H9 (cell line): Measurements from ENCODE around the gene WDR6. TPM values are rescaled to one million over a fixed set of nuclear protein-coding genes. Genes with fewer than 3 reads are reported as not detected.

Experiments
- DNase-seq: peaks from one replicate; pipeline ENCODE4 v3.0.0-alpha.2; 2017
- H2AFZ ChIP-seq: one replicate; pipeline ENCODE4 v1.6.1; 2013; ENCODE audit warnings: mild to moderate bottlenecking, low read length, control low read depth, moderate library complexity
- H2AK5ac ChIP-seq: 2 replicates; pipeline ENCODE4 v1.6.1; 2013; ENCODE audit warnings: low read length, control low read depth, mixed read lengths; ENCODE audit not compliant: insufficient read length
- H2BK120ac ChIP-seq: one replicate; pipeline ENCODE4 v1.6.1; 2013; ENCODE audit warnings: low read depth, mild to moderate bottlenecking, low read length, control low read depth, inconsistent platforms; ENCODE audit not compliant: poor library complexity, severe bottlenecking
- H2BK12ac ChIP-seq: 2 replicates; pipeline ENCODE4 v1.6.1; 2013; ENCODE audit warnings: low read length, control low read depth, mixed read lengths, low read depth; ENCODE audit not compliant: insufficient read length
- H2BK15ac ChIP-seq: 2 replicates; pipeline ENCODE4 v1.6.1; 2013; ENCODE audit warnings: low read depth, low read length, control low read depth
- H2BK20ac ChIP-seq: one replicate; pipeline ENCODE4 v1.6.1; 2013; ENCODE audit warnings: low read depth, mild to moderate bottlenecking, low read length, control low read depth, inconsistent platforms; ENCODE audit not compliant: poor library complexity, severe bottlenecking
- H2BK5ac ChIP-seq: 2 replicates; pipeline ENCODE4 v1.6.1; 2013; ENCODE audit warnings: low read length, control low read depth, mixed read lengths; ENCODE audit not compliant: insufficient read length
- H3K14ac ChIP-seq: 2 replicates; pipeline ENCODE4 v1.6.1; 2013; ENCODE audit warnings: low read length, control low read depth; ENCODE audit not compliant: insufficient read depth
- H3K18ac ChIP-seq: 2 replicates; pipeline ENCODE4 v1.6.1; 2013; ENCODE audit warnings: low read depth, mild to moderate bottlenecking, mixed read lengths, low read length, control low read depth; ENCODE audit not compliant: insufficient read length
- H3K23ac ChIP-seq: 2 replicates; pipeline ENCODE4 v1.6.1; 2013; ENCODE audit warnings: low read length, control low read depth, mixed read lengths, low read depth; ENCODE audit not compliant: insufficient read length
- H3K23me2 ChIP-seq: 2 replicates; pipeline ENCODE4 v1.6.1; 2013; ENCODE audit warnings: low read depth, mild to moderate bottlenecking, mixed read lengths, low read length, control low read depth; ENCODE audit not compliant: insufficient read length, poor library complexity, severe bottlenecking
- H3K27ac ChIP-seq: 2 replicates; pipeline ENCODE4 v1.5.1; 2013; ENCODE audit warnings: low read length, control low read depth, mixed read lengths, low read depth; ENCODE audit not compliant: insufficient read length
- H3K27me3 ChIP-seq: 2 replicates; pipeline ENCODE4 v1.6.1; 2013; ENCODE audit warnings: low read length, control low read depth, inconsistent platforms; ENCODE audit not compliant: insufficient read depth
- H3K4ac ChIP-seq: 2 replicates; pipeline ENCODE4 v1.6.1; 2013; ENCODE audit warnings: low read depth, mild to moderate bottlenecking, control low read depth, inconsistent platforms, low read length, moderate library complexity
- H3K4me1 ChIP-seq: 2 replicates; pipeline ENCODE4 v1.6.1; 2013; ENCODE audit warnings: low read length, control low read depth, inconsistent platforms; ENCODE audit not compliant: insufficient read depth
- H3K4me2 ChIP-seq: 2 replicates; pipeline ENCODE4 v1.6.1; 2013; ENCODE audit warnings: low read length, control low read depth, mixed read lengths; ENCODE audit not compliant: insufficient read length, insufficient read depth
- H3K56ac ChIP-seq: 2 replicates; pipeline ENCODE4 v1.6.1; 2013; ENCODE audit warnings: low read depth, mild to moderate bottlenecking, mixed read lengths, low read length, control low read depth; ENCODE audit not compliant: insufficient read length
- H3K79me1 ChIP-seq: 2 replicates; pipeline ENCODE4 v1.6.1; 2013; ENCODE audit warnings: low read depth, mild to moderate bottlenecking, moderate library complexity, low read length, control low read depth, inconsistent platforms; ENCODE audit not compliant: insufficient read depth, poor library complexity, severe bottlenecking
- H3K79me2 ChIP-seq: 2 replicates; pipeline ENCODE4 v1.6.1; 2013; ENCODE audit warnings: low read length, control low read depth, inconsistent platforms; ENCODE audit not compliant: insufficient read depth
- H3K9ac ChIP-seq: 2 replicates; pipeline ENCODE4 v1.6.1; 2013; ENCODE audit warnings: low read length, control low read depth, mixed read lengths; ENCODE audit not compliant: insufficient read length; ENCODE audit errors: extremely low read depth
- H3K9me3 ChIP-seq: one replicate; pipeline ENCODE4 v1.6.1; 2013; ENCODE audit warnings: low read depth, low read length, inconsistent platforms; ENCODE audit not compliant: control insufficient read depth
- H3T11ph ChIP-seq: one replicate; pipeline ENCODE4 v1.6.1; 2013; ENCODE audit warnings: mild to moderate bottlenecking, low read length, control low read depth, inconsistent platforms
- H4K20me1 ChIP-seq: one replicate; pipeline ENCODE4 v1.6.1; 2013; ENCODE audit not compliant: control insufficient read depth, insufficient read length, insufficient read depth
- H4K5ac ChIP-seq: 2 replicates; pipeline ENCODE4 v1.6.1; 2013; ENCODE audit warnings: low read depth, mild to moderate bottlenecking, mixed read lengths, low read length, control low read depth; ENCODE audit not compliant: insufficient read length
- H4K8ac ChIP-seq: replicated peaks from 2 replicates; pipeline ENCODE4 v1.6.1; 2013; ENCODE audit warnings: low read length, control low read depth, mixed read lengths, low read depth; ENCODE audit not compliant: insufficient read length
- H4K91ac ChIP-seq: 2 replicates; pipeline ENCODE4 v1.6.1; 2013; ENCODE audit warnings: low read depth, mild to moderate bottlenecking, moderate library complexity, mixed read lengths, low read length, control low read depth; ENCODE audit not compliant: insufficient read length
- H3K27ac Mint-ChIP-seq, 3 experiments: 2 replicates in 2 of 3; 3 replicates in 1 of 3; pipeline ENCODE4 v1.8.0; 2020 to 2021; ENCODE audit warnings: mixed read lengths in 3 of 3, mild to moderate bottlenecking in 1 of 3, moderate library complexity in 1 of 3
- H3K27me3 Mint-ChIP-seq: 2 replicates; pipeline ENCODE4 v1.8.0; 2021; ENCODE audit warnings: low read depth, mild to moderate bottlenecking, moderate library complexity, mixed read lengths
- H3K36me3 Mint-ChIP-seq, 3 experiments: 2 replicates in 2 of 3; 3 replicates in 1 of 3; pipeline ENCODE4 v1.8.0; 2020 to 2021; ENCODE audit warnings: low read depth in 3 of 3, mixed read lengths in 3 of 3; ENCODE audit not compliant: insufficient read depth in 1 of 3
- H3K4me1 Mint-ChIP-seq, 2 experiments: 2 replicates each; pipeline ENCODE4 v1.8.0; 2020; ENCODE audit warnings: mixed read lengths in 2 of 2
- H3K4me3 Mint-ChIP-seq, 2 experiments: 2 replicates in 1 of 2; 3 replicates in 1 of 2; pipeline ENCODE4 v1.8.0; 2020 to 2021; ENCODE audit warnings: mild to moderate bottlenecking in 2 of 2, mixed read lengths in 2 of 2, moderate library complexity in 1 of 2
- H3K9me3 Mint-ChIP-seq, 2 experiments: 2 replicates in 1 of 2; 3 replicates in 1 of 2; pipeline ENCODE4 v1.8.0; 2020; ENCODE audit warnings: mild to moderate bottlenecking in 2 of 2, mixed read lengths in 2 of 2, moderate library complexity in 1 of 2
- CTCF ChIP-seq: fragments of 200-600 bp; sonication (generic); conservative IDR thresholded peaks from 3 replicates; pipeline ENCODE4 v1.8.0; 2021; ENCODE audit warnings: antibody characterized with exemption, mild to moderate bottlenecking
- WGBS: extraction: QIAGEN DNeasy Blood & Tissue Kit; methylation state at CpG from one replicate; pipeline ENCODE4 v1.1.7; 2013; ENCODE audit warnings: missing lambda C conversion rate, low lambda C conversion rate, mixed read lengths; ENCODE audit not compliant: insufficient read length; ENCODE audit errors: extremely low coverage; 5-methylcytosine and 5-hydroxymethylcytosine counted together
- total RNA-seq: library from RNA; stranded (reverse); gene quantifications from 2 replicates; pipeline ENCODE4 v1.2.1, GENCODE V29; 2021

WDR6 gene
- total RNA-seq, 1 experiment from 2014 or later, result 298 TPM

DNA sequence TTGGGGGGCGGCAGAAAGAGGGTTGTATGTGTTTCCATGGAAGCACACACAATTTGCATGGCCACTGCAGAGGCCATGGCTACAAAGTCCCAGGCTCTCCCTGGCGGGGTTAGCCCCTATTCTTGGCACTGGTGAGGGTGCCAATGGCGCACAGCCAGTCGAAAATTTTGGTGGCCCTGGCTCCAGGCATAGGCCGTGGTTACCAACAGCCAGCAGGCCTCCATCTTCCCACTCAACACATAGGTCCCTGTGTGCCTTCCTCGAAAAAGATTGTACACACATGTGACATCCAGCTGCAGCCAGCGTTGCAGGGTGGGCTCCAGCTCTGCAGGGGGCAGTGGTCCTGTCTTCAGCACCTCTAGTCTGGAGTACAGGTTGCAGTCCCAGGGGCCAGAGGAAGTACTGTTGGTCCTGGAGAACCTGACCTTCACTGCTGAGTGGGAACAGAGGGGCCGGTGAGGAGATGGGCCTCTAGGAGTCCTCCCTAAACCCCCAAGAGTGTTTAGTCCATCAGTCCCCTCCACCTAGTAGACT, 10.0 kb upstream of the WDR6 start:
- Mint-ChIP-seq H3K4me3 (no peak overlapping the region), H3K36me3 (peaks cover 3 to 23% (median 10%) of the 10 kb centered on the region in 3 experiments; a peak in 5 of 7 replicates), H3K9me3 (no peaks in the 10 kb centered on the region), H3K27ac (no peak overlapping the region), H3K4me1 (peaks cover 23 to 24% of the 10 kb centered on the region in 2 experiments), H3K27me3 (no peaks in the 10 kb centered on the region)
- no peak overlapping the region for H4K5ac ChIP-seq
- no peak overlapping the region for H2AK5ac ChIP-seq
- no peak overlapping the region for H3T11ph ChIP-seq
- no peak overlapping the region for H3K9ac ChIP-seq
- no peaks in the 10 kb centered on the region for H4K20me1 ChIP-seq
- no peak overlapping the region for H2BK120ac ChIP-seq
- no peak; the same call in 2 of the 3 replicates for TF ChIP-seq CTCF
- no peak overlapping the region for H3K14ac ChIP-seq
- no peak overlapping the region for H2BK5ac ChIP-seq
- H3K23me2 ChIP-seq, result no peaks in the 10 kb centered on the region
- no peak overlapping the region for H3K56ac ChIP-seq
- H3K4ac ChIP-seq, result no peak overlapping the region
- H4K8ac ChIP-seq, result no peak overlapping the region
- H2BK20ac ChIP-seq, result no peak overlapping the region
- no peak overlapping the region for H4K91ac ChIP-seq
- no peaks in the 10 kb centered on the region for H3K27me3 ChIP-seq
- no peak overlapping the region for H3K23ac ChIP-seq
- H3K4me2 ChIP-seq, result no peak overlapping the region
- no peaks in the 10 kb centered on the region for H3K9me3 ChIP-seq
- no peak overlapping the region for H2BK12ac ChIP-seq
- no peaks in the 10 kb centered on the region for H3K79me1 ChIP-seq
- no peak overlapping the region for H3K27ac ChIP-seq
- DNase-seq, result no peak
- no peak overlapping the region for H3K18ac ChIP-seq
- H3K4me1 ChIP-seq, result no peaks in the 10 kb centered on the region
- H2AFZ ChIP-seq, result no peak overlapping the region
- H2BK15ac ChIP-seq, result no peak overlapping the region
- WGBS, result no CpG with 5 or more reads among the region's 8 CpGs
- H3K79me2 ChIP-seq, result no peaks in the 10 kb centered on the region
